ENCODE results near the gene SSH2.
A peak's percentile ranks its signal among the peaks of the same experiment; 100 is the strongest.

SSH2 gene

GRCh38 chr17:29596811-29597210, 333.2 kb downstream of the SSH2 start:
- H3K27ac ChIP-seq (replicated peaks; ENCODE audit: low read length): no peak overlapping the region
- H4K8ac ChIP-seq (ENCODE audit: low read depth, low read length): no peak overlapping the region
- no peaks in the 10 kb centered on the region for H3K9me3 ChIP-seq (replicated peaks in 1 of 2; ENCODE audit: control insufficient read depth in 2 of 2, insufficient read depth in 1 of 2, low read depth in 1 of 2, low read length in 2 of 2)
- peak overlapping the region; percentile 58 for H3K14ac ChIP-seq (ENCODE audit: low read length)
- no peak overlapping the region for H2AFZ ChIP-seq (ENCODE audit: low read length)
- peak overlapping the region; percentile 46 for H3K23ac ChIP-seq (ENCODE audit: low read depth, low read length, poor library complexity)
- no peak overlapping the region for H3K4me3 ChIP-seq (ENCODE audit: low read length in 2 of 2)
- peak overlapping the region; percentile 96 for H3K18ac ChIP-seq (ENCODE audit: low read length)
- peak overlapping the region; percentile 98 for H2BK12ac ChIP-seq (ENCODE audit: low read length)
- no peaks in the 10 kb centered on the region for H3K36me3 ChIP-seq (replicated peaks in 1 of 2; ENCODE audit: control insufficient read depth in 2 of 2, insufficient read depth in 2 of 2, low read length in 2 of 2)
- H3K27me3 ChIP-seq (ENCODE audit: control insufficient read depth in 3 of 3, insufficient read depth in 3 of 3, low read depth in 1 of 3, low read length in 3 of 3): no peaks in the 10 kb centered on the region
- peak overlapping the region; percentile 42 for H2BK120ac ChIP-seq (ENCODE audit: low read depth, low read length)
- DNase-seq (ENCODE audit: low spot score): no peak
- no peak overlapping the region for H3K4me2 ChIP-seq (ENCODE audit: insufficient read depth, low read length, poor library complexity, severe bottlenecking)
- H2AK5ac ChIP-seq (ENCODE audit: low read depth, low read length): peak overlapping the region; percentile 58
- H3K9ac ChIP-seq (ENCODE audit: low read depth, low read length, poor library complexity): peak overlapping the region; percentile 64
- peak overlapping the region; percentile 59 for H3K4ac ChIP-seq (ENCODE audit: low read length)
- H3K79me1 ChIP-seq (ENCODE audit: low read depth, low read length): peaks cover 11% of the 10 kb centered on the region
- H2BK15ac ChIP-seq (ENCODE audit: low read length): peak overlapping the region; percentile 91
- peaks cover 36 to 44% of the 10 kb centered on the region in 2 donors for H3K4me1 ChIP-seq (ENCODE audit: control insufficient read depth in 2 of 2, insufficient read depth in 1 of 2, low read depth in 1 of 2, low read length in 2 of 2)
- WGBS, 2 donors (ENCODE audit: extremely low coverage in 2 of 2, insufficient read length in 2 of 2, insufficient replicate concordance in 1 of 2): no CpG with 5 or more reads among the region's 9 CpGs
- H2BK5ac ChIP-seq (ENCODE audit: low read length): peak overlapping the region; percentile 83
- peak overlapping the region; percentile 77 for H4K91ac ChIP-seq (ENCODE audit: low read depth, low read length, poor library complexity)

GRCh38 chr17:29595943-29596774, 333.9 kb downstream of the SSH2 start:
- H4K8ac ChIP-seq (ENCODE audit: low read depth, low read length): no peak overlapping the region
- H2AFZ ChIP-seq (ENCODE audit: low read length): no peak overlapping the region
- H3K4me2 ChIP-seq (ENCODE audit: insufficient read depth, low read length, poor library complexity, severe bottlenecking): no peak overlapping the region
- no peaks in the 10 kb centered on the region for H3K27me3 ChIP-seq (ENCODE audit: control insufficient read depth in 3 of 3, insufficient read depth in 3 of 3, low read depth in 1 of 3, low read length in 3 of 3)
- peak overlapping the region; percentile 73 for H3K18ac ChIP-seq (ENCODE audit: low read length)
- peak overlapping the region; percentile 58 for H2AK5ac ChIP-seq (ENCODE audit: low read depth, low read length)
- peak overlapping the region; percentile 91 for H2BK15ac ChIP-seq (ENCODE audit: low read length)
- no peak overlapping the region for H3K4me3 ChIP-seq (ENCODE audit: low read length in 2 of 2)
- H2BK5ac ChIP-seq (ENCODE audit: low read length): no peak overlapping the region
- no peak overlapping the region for H2BK12ac ChIP-seq (ENCODE audit: low read length)
- no peak overlapping the region for H3K4ac ChIP-seq (ENCODE audit: low read length)
- H3K79me1 ChIP-seq (ENCODE audit: low read depth, low read length): peaks cover 11% of the 10 kb centered on the region
- no peaks in the 10 kb centered on the region for H3K9me3 ChIP-seq (replicated peaks in 1 of 2; ENCODE audit: control insufficient read depth in 2 of 2, insufficient read depth in 1 of 2, low read depth in 1 of 2, low read length in 2 of 2)
- DNase-seq (ENCODE audit: low spot score): no peak
- peak overlapping the region; percentile 46 for H3K23ac ChIP-seq (ENCODE audit: low read depth, low read length, poor library complexity)
- no peak overlapping the region for H3K9ac ChIP-seq (ENCODE audit: low read depth, low read length, poor library complexity)
- no CpG with 5 or more reads among the region's 12 CpGs for WGBS, 2 donors (ENCODE audit: extremely low coverage in 2 of 2, insufficient read length in 2 of 2, insufficient replicate concordance in 1 of 2)
- peaks cover 41 to 47% of the 10 kb centered on the region in 2 donors for H3K4me1 ChIP-seq (ENCODE audit: control insufficient read depth in 2 of 2, insufficient read depth in 1 of 2, low read depth in 1 of 2, low read length in 2 of 2)
- H3K14ac ChIP-seq (ENCODE audit: low read length): no peak overlapping the region
- peak overlapping the region; percentile 33 for H4K91ac ChIP-seq (ENCODE audit: low read depth, low read length, poor library complexity)
- H3K36me3 ChIP-seq (replicated peaks in 1 of 2; ENCODE audit: control insufficient read depth in 2 of 2, insufficient read depth in 2 of 2, low read length in 2 of 2): no peaks in the 10 kb centered on the region
- H3K27ac ChIP-seq (replicated peaks; ENCODE audit: low read length): no peak overlapping the region
- H2BK120ac ChIP-seq (ENCODE audit: low read depth, low read length): no peak overlapping the region

DNA sequence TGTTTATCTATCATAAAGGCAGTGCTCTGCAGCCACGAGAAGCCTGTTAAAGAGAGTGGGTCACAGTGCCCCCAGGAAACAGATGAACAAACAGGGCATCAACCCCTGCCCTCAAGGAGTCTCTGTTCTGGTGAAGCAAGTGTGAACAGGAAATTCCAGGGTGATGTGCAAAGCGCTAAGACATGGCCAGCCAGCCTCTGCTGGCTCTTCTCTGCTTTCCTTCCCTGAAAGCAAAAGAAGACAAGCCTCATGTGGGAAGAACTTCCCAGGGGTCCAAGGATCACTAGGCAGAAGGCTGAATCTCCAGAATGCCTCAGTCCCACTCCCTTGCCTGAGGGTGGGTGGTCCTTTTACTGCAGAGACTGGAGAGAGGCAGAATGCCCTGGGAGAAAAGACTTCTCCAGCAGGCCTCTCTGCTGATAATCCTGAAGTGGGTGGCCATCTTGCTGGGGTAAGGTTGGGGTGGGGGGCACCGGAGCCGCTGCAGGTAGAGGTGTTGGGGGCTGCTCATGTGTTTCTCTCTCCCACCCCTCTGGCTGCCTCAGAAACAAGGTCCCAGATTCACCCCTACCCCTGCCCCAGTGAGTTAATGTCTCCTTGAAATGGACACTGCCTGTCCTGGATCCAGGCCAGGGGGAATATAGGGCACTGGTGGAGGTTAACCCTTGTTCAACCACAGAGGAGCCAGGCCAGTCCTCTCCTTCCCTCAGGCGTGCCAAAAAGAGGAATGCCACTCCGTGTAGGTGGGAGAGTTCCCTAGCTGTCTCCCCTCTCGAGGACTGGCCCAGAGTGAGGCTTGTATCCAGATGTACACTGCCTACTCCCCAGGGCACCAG, 334.7 kb downstream of the SSH2 start:
- no peak overlapping the region for H2BK15ac ChIP-seq (ENCODE audit: low read length)
- H2AFZ ChIP-seq (ENCODE audit: low read length): no peak overlapping the region
- no peaks in the 10 kb centered on the region for H3K36me3 ChIP-seq (replicated peaks in 1 of 2; ENCODE audit: control insufficient read depth in 2 of 2, insufficient read depth in 2 of 2, low read length in 2 of 2)
- H3K4me3 ChIP-seq (ENCODE audit: low read length in 2 of 2): no peak overlapping the region
- peaks cover 10% of the 10 kb centered on the region for H3K79me1 ChIP-seq (ENCODE audit: low read depth, low read length)
- H3K14ac ChIP-seq (ENCODE audit: low read length): no peak overlapping the region
- H3K23ac ChIP-seq (ENCODE audit: low read depth, low read length, poor library complexity): peak overlapping the region; percentile 5
- no peak overlapping the region for H2BK5ac ChIP-seq (ENCODE audit: low read length)
- no peak overlapping the region for H3K27ac ChIP-seq (replicated peaks; ENCODE audit: low read length)
- H3K27me3 ChIP-seq (ENCODE audit: control insufficient read depth in 3 of 3, insufficient read depth in 3 of 3, low read depth in 1 of 3, low read length in 3 of 3): no peaks in the 10 kb centered on the region
- H2AK5ac ChIP-seq (ENCODE audit: low read depth, low read length): peak overlapping the region; percentile 31
- no peak overlapping the region for H3K9ac ChIP-seq (ENCODE audit: low read depth, low read length, poor library complexity)
- no peak overlapping the region for H2BK120ac ChIP-seq (ENCODE audit: low read depth, low read length)
- H4K8ac ChIP-seq (ENCODE audit: low read depth, low read length): no peak overlapping the region
- no peak for DNase-seq (ENCODE audit: low spot score)
- H3K4ac ChIP-seq (ENCODE audit: low read length): no peak overlapping the region
- H3K18ac ChIP-seq (ENCODE audit: low read length): no peak overlapping the region
- no peak overlapping the region for H4K91ac ChIP-seq (ENCODE audit: low read depth, low read length, poor library complexity)
- H3K4me1 ChIP-seq (ENCODE audit: control insufficient read depth in 2 of 2, insufficient read depth in 1 of 2, low read depth in 1 of 2, low read length in 2 of 2): peaks cover 49 to 50% of the 10 kb centered on the region in 2 donors
- no peak overlapping the region for H2BK12ac ChIP-seq (ENCODE audit: low read length)
- no peaks in the 10 kb centered on the region for H3K9me3 ChIP-seq (replicated peaks in 1 of 2; ENCODE audit: control insufficient read depth in 2 of 2, insufficient read depth in 1 of 2, low read depth in 1 of 2, low read length in 2 of 2)
- no peak overlapping the region for H3K4me2 ChIP-seq (ENCODE audit: insufficient read depth, low read length, poor library complexity, severe bottlenecking)
- WGBS, 2 donors (ENCODE audit: extremely low coverage in 2 of 2, insufficient read length in 2 of 2, insufficient replicate concordance in 1 of 2): no CpG with 5 or more reads among the region's 7 CpGs
